ENCODE measurements around the gene THAP9. TPM values are rescaled to one million over a fixed set of nuclear protein-coding genes. Genes with fewer than 3 reads are reported as not detected.

Gene THAP9
- polyA plus RNA-seq, 1 donor = 13.3 TPM

DNA sequence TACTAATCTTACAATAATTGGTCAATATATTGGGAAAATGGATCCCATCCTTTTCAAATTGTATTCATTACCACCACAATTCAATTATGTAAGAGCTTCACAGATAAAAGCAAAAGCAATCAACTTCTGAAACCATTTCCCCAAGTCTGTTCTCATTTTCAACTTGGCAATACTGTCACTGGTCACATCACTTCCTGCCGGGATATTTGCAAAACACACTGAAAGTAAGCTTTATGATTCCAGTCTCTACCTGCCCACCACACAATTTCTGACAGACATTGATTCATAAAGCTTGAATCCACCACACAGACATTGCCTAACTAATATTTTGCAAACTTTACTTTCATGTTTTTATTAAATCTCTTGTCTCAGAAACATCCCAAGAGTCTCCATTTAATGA is 56.5 kb downstream of the THAP9 start:
- no peak for DNase-seq

DNA sequence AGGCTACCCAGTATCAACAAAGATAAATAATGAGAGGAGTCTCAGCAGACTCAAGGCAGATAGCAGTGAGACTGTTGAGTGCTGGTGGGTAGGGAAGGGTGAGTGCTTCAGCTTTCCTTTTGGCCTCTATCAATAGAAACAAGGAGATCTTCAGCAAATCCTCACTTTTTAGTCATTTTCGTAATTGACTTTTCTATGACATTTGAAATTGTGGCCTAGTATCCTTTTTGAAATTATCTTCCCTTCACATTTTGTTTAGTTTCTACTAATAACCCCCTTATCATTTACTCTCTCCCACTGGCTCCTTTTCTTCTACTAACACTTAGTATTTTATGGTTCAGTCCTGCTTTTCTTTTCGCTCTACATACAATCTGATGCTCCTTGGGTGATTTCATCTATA is 65.2 kb downstream of the THAP9 start:
- DNase-seq = no peak

DNA sequence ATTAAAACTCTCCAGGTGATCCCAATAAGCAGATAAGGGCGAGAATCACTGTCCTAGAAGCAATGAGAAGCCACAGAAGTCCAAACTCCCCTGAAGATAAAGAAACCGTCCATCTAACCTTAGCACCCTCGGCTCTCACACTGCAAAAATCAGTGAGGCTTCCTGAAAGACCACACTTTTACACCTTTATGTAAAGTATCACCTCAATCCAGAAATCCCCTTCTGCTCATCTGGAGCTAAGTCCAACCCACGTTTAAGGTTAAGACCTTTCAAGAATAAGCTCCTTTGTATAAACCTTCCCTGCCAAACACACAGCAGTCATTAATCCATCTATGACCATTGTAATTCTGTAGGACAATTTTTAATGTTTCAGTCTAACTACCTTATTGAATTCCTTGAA is 68.4 kb downstream of the THAP9 start:
- DNase-seq = no peak

DNA sequence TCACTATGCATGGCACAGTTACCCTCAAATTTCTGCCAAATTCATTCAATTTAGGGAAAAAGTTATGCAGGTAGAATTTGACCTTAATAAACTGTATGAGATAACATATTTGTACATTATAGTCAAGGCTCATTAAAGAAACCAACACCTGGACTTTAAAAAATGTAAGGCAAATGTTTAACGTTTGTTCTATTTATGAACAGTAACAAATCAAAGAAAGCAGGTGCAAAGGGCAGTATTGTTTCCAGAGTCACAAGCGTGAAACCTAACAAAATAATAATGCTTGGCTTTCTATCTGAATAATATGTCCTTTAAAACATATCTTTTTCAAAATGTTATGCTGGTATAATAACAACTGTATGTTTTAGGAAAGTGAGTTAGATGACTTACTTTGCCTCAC is 68.9 kb downstream of the THAP9 start:
- no peak for DNase-seq

Other genes with a start within 250 kb of the THAP9 start
- gene SCD5, start 101.9 kb upstream of the THAP9 start, polyA plus RNA-seq (ENCODE audit: insufficient read length) = 42.0 TPM
- 286 TPM for gene SEC31A, start 9.6 kb upstream of the THAP9 start, polyA plus RNA-seq (ENCODE audit: insufficient read length)
- gene LIN54, start 110.1 kb downstream of the THAP9 start, polyA plus RNA-seq (ENCODE audit: insufficient read length) = 21.9 TPM
- 80.7 TPM for gene COPS4, start 134.4 kb downstream of the THAP9 start, polyA plus RNA-seq (ENCODE audit: insufficient read length)
- gene PLAC8, start 214.0 kb downstream of the THAP9 start, polyA plus RNA-seq (ENCODE audit: insufficient read length) = 2.9 TPM

All from left kidney (tissue), 2 donors.